ENCODE measurements around the gene MTA3.

The MTA3 gene

DNA sequence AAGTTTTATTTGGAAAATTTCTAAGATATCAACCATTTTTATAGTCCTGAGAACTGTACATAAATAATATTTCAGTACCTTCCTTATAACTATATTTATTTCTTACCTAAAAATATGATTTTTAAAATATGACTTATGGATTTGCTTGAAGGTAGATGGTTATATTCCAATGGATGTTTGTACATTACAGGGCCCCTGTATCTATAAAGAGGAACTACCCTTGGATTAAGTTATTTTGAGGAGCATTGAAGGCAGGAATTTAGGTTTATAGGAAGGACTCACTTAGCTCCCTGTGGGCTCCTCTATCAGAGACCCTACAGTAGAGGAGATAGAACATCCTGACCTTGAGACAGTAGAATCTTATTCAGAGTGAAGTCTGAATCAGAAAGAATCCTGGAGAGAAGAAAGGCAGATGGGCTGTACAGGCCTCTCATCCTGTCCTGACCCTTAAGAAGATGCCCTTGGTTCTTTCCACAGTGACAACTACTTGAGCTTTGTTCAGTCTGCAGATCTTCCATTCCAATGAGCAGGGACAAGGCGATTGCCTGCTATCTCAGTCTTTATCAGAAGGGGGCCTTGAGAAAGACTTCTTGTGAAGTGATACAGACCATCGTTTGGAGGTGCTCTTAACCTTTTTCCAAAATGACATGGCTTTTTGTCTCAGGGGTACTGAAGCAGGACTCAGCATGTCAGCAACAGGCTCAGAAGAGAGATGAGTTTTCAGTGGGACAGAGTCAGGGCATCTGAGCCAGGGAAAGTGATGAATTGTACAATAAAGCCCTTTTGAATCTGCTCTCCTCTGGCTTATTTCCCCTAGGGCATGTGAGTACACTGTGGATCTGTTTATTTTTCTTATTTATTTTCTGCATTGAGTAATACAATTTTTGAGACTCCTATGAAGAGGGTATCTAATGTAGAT, 174.6 kb downstream of the MTA3 start:
- TF ChIP-seq, protein P1, sequence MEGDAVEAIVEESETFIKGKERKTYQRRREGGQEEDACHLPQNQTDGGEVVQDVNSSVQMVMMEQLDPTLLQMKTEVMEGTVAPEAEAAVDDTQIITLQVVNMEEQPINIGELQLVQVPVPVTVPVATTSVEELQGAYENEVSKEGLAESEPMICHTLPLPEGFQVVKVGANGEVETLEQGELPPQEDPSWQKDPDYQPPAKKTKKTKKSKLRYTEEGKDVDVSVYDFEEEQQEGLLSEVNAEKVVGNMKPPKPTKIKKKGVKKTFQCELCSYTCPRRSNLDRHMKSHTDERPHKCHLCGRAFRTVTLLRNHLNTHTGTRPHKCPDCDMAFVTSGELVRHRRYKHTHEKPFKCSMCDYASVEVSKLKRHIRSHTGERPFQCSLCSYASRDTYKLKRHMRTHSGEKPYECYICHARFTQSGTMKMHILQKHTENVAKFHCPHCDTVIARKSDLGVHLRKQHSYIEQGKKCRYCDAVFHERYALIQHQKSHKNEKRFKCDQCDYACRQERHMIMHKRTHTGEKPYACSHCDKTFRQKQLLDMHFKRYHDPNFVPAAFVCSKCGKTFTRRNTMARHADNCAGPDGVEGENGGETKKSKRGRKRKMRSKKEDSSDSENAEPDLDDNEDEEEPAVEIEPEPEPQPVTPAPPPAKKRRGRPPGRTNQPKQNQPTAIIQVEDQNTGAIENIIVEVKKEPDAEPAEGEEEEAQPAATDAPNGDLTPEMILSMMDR (IDR thresholded peaks at IDR 0.05; ENCODE audit: low read depth, low read length), result no peak; the same call in none of the 2 replicates
- no peak for DNase-seq (ENCODE audit: extremely low read depth, low read depth)

DNA sequence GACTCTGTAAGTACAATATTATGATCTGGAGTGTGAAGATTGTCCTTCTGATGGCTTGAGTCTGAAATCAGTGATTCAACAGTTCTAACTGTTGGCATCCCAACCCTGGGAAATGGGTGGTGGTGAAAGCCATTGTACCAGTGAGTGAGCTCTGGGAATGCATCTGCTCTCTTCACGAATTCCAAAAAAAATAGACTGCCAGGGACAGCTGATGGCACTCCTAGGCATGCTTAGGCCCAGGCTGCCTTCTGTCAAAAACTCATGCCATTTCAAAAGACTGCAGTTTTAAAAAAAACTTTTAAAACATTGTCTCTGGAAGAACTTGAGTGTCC, 175.2 kb downstream of the MTA3 start:
- TF ChIP-seq, protein P1 (IDR thresholded peaks at IDR 0.05; ENCODE audit: low read depth, low read length), result no peak
- no peak for DNase-seq (ENCODE audit: extremely low read depth, low read depth)

DNA sequence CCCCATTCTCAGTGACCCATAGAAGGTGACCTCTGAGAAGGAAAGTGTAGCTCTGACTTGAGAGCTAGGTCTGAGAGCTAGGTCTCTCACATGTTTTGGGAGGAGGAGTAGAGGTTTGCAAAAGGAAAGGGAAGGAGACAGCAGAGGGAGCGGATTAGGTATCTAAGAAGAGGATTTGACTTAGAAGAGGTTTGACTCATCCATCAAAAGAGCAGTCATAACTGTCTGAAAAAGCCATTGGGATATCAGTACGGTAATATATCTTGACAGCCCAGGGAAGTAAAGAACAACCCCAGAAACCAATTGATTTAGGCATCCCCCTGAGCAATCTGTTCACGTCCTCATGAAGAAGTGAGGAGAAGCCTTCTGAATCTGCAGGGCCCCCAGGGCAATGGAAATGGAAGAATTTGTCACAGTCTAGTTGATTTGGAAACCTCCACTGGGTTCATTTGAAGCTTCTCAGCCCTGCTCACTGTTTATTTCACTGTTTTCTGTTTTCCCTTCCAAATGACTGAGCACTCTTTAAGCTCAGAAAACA, 176.2 kb downstream of the MTA3 start:
- no peak for DNase-seq (ENCODE audit: extremely low read depth, low read depth)
- TF ChIP-seq, protein P1 (IDR thresholded peaks at IDR 0.05; ENCODE audit: low read depth, low read length), result no peak

DNA sequence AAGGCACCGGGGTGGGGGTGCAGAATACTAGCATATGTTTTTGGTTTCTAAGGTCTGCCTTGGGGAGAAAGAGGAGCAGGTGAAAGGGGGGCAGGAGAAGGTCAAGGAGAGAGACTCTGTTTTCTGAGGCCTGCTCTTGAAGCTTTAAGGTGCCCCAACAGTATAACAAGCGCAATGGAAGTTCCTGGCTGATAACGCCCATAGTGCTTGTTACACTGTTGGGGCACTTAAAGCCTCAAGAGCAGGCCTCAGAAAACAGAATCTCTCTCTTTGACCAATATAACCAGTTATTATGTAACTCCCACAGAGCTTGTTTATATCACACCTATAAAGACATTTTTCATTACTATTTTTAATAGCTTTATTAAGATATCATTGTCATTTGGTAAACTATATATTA, 179.0 kb downstream of the MTA3 start:
- TF ChIP-seq, protein P1 (IDR thresholded peaks at IDR 0.05; ENCODE audit: low read depth, low read length), result no peak

DNA sequence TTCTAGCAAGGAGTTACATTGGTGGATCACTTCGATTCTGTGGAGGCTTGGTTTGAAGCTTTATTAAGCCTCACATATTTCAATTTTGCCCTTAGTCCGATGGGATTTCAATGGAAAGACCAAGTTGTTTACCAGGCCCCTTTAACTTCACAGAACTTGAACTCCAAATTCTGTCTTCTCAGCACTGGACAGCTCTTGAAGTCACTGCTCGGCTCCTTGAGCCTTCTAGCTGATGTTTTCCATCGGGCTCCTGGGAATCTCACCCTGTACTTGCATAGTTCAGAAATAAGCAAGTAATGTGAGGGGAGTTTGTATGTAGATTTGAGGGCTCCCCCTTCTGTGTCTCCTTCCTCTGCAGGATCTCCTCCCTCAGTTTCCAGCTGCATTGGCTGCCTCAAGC, 180.4 kb downstream of the MTA3 start:
- DNase-seq (ENCODE audit: extremely low read depth, low read depth), result no peak
- TF ChIP-seq, protein P1 (IDR thresholded peaks at IDR 0.05; ENCODE audit: low read depth, low read length), result no peak

More for the DNA sequence above, 179.0 kb downstream of the MTA3 start:
- DNase-seq (ENCODE audit: extremely low read depth, low read depth), result no peak

DNA sequence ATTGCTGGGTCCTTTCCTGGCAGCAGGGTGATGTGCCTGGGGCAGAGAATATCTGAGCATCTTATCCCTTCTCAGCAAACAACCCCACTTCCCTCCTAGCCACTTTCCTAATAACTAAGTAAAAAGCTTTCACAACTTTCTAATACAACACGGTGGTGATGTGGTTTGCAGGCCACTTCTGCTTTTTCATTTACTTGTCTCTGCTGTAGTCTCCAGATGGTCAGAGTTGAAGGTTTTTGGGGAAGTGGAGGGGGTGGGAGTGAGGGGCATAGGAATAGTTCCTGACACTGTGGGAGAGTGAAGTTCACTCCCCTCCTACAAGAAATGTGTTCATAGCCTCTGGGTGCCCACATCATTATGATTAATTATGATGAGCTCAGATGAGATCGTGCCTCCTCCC, 183.9 kb downstream of the MTA3 start:
- TF ChIP-seq, protein P1 (IDR thresholded peaks at IDR 0.05; ENCODE audit: low read depth, low read length), result no peak
- no peak for DNase-seq (ENCODE audit: extremely low read depth, low read depth)
